AG09319 (cell line): ENCODE measurements around the gene TECPR1.

Source experiments
- DNase-seq: peaks from one replicate; pipeline ENCODE4 v3.0.0-alpha.2; 2010; ENCODE audit warnings: low read depth; ENCODE audit errors: extremely low read depth
- CTCF ChIP-seq: IDR thresholded peaks from 2 replicates; pipeline ENCODE4 v1.5.1; 2011; ENCODE audit warnings: low read depth, mild to moderate bottlenecking, inconsistent platforms, low read length, moderate library complexity

The TECPR1 gene

GRCh38 chr7:98216941-98217622, 35.0 kb downstream of the TECPR1 start:
- DNase-seq: no peak
- TF ChIP-seq CTCF: no peak

DNA sequence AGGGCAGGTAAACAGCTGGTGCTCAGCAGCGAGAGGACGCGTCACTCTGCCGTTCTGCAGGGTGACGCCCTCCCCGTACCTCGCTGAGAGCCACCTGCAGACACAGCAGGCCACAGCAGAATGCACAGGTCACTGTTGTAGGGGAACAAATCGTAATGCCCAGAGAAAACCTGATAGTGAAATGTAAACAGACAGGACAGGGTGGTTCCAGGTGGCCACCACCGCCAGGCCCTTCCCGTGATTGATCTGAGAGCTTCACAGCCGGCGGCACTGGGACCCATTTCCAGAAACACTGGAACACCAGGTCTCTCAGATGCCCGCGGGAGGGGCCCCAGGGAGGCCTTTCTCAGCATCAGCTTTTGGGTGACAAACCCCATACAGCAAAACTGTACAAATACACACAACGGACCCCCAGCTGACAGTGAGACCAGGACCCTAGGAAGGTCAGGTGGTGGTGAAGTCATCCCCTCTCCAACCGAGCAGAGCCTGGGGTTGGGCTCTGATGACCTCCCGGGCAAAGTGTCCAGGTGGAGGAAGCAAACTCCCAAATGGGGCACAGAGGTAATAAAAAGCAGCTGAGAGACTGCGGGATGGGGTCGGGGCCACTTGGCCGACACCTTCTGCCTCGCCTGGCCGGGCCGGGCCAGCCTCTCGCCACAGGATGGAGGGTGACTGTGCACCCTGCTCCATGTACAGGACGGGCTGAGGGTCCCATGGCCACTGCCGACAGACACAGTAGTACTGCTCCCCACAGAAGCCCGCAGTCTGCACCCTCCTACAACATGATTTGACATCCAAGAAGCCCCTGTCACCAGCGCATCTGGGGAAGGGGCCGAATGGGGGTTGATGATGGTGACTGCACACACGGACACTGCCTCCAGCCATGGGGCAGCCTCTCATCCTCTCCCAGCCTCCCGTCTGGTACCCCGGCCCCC, 36.2 kb downstream of the TECPR1 start:
- DNase-seq: no peak
- no peak for TF ChIP-seq CTCF

- no peak for DNase-seq
- no peak for TF ChIP-seq CTCF
Measured at GRCh38 chr7:98214811-98215321, 37.2 kb downstream of the TECPR1 start.

- TF ChIP-seq CTCF: no peak
- no peak for DNase-seq
Measured at GRCh38 chr7:98213888-98214810, 37.9 kb downstream of the TECPR1 start.

DNA sequence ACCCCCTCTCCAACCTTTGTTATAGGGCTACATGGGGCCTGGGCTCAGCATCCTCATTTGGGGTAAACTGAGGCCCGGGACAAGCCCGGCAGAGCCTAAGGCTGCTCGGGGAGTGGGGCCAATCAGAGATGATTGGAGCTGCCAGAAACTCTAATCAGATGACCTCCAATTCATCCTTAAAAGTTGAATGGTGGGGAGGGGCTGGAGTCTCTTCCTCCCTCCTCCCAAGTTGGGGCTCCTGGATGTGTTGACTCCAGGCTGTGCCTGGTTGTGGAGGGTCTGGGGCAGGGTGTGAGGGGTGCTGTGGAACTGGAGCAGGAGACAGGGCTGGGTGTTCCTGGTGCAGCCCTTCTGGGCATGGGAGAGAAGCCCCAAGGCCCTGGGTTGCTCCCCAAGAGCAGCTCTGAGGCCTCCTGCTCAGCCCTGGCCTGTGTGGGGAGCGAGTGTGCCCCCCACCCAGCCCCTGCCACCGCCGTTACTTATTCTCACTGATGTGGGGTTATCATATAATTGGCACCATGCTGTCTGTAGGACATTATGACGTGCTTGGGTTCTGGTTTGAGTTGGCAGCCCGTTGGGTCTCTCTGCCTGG, 38.6 kb downstream of the TECPR1 start:
- TF ChIP-seq CTCF: no peak
- no peak for DNase-seq

DNA sequence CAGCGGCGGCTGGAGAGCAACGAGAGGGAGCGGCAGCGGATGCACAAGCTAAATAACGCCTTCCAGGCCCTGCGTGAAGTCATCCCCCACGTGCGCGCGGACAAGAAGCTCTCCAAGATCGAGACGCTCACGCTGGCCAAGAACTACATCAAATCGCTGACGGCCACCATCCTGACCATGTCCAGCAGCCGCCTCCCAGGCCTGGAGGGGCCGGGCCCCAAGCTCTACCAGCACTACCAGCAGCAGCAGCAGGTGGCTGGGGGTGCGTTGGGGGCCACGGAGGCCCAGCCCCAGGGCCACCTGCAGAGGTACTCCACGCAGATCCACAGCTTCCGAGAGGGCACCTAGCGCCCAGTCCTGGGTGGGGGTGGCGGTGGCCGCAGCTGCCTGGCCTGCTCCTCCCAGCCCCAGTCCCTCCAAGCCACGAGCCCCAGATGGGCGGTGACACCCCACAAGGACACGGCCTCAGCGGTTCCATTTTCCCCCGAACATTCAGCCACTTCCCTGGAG, 39.4 kb downstream of the TECPR1 start:
- no peak for TF ChIP-seq CTCF
- no peak for DNase-seq
